Neural cell (in vitro differentiated cells): ENCODE measurements around the gene PWP2.
"Not testable (repeated sequence)": the region's sequence is repeated elsewhere in the genome, so short reads cannot be mapped to it uniquely, and the experiment has no call there.

ENCODE experiments used
- CTCF ChIP-seq: fragments of 450-650 bp; IDR thresholded peaks from 2 replicates; pipeline ENCODE4 v1.5.1; 2014; ENCODE audit warnings: antibody characterized with exemption, mild to moderate bottlenecking, moderate library complexity; ENCODE audit not compliant: poor library complexity, severe bottlenecking
- EP300 ChIP-seq: fragments of 450-650 bp; conservative IDR thresholded peaks from 2 replicates; pipeline ENCODE4 v1.6.1; 2014; ENCODE audit warnings: antibody characterized with exemption, mild to moderate bottlenecking, moderate library complexity; ENCODE audit not compliant: poor library complexity, severe bottlenecking
- POLR2AphosphoS5 ChIP-seq: IDR thresholded peaks from 2 replicates; pipeline ENCODE4 v1.6.1; 2012
- TAF1 ChIP-seq: IDR thresholded peaks from 2 replicates; pipeline ENCODE4 v1.6.1; 2012; ENCODE audit warnings: low read depth

GRCh38 chr21:44155994-44156380, 48.8 kb downstream of the PWP2 start:
- TF ChIP-seq CTCF, POLR2AphosphoS5, TAF1, EP300: not testable (repeated sequence)
